T-helper 1 cell (primary cell): Measurements from ENCODE around the gene HSF2BP.

Experiments
- DNase-seq, 5 donors: peaks; one replicate each; pipeline ENCODE4 v3.0.0-alpha.2; 2012 to 2020

The HSF2BP gene

GRCh38 chr21:43648171-43648570 is 11.1 kb downstream of the HSF2BP start:
- DNase-seq: no peak

- DNase-seq: peak; percentile 59 to 83 (median 75)
Observed at GRCh38 chr21:43646550-43647260, 12.6 kb downstream of the HSF2BP start.

- no peak for DNase-seq
Observed at GRCh38 chr21:43645976-43646375, 13.3 kb downstream of the HSF2BP start.

GRCh38 chr21:43645136-43645891 is 14.0 kb downstream of the HSF2BP start:
- peak in 1 of 5 donors; percentile 24 for DNase-seq

GRCh38 chr21:43644609-43645008 is 14.7 kb downstream of the HSF2BP start:
- no peak for DNase-seq

- no peak for DNase-seq
Observed at GRCh38 chr21:43644071-43644470, 15.2 kb downstream of the HSF2BP start.

- no peak for DNase-seq
Observed at GRCh38 chr21:43643193-43643592, 16.1 kb downstream of the HSF2BP start.

- no peak for DNase-seq
Observed at GRCh38 chr21:43640400-43640799, 18.9 kb downstream of the HSF2BP start.

- DNase-seq: no peak
Observed at GRCh38 chr21:43639470-43640353, 19.6 kb downstream of the HSF2BP start.

GRCh38 chr21:43637530-43638158 is 21.6 kb downstream of the HSF2BP start:
- no peak for DNase-seq

GRCh38 chr21:43635436-43635835 is 23.9 kb downstream of the HSF2BP start:
- no peak for DNase-seq

GRCh38 chr21:43634618-43635017 is 24.7 kb downstream of the HSF2BP start:
- DNase-seq: no peak

GRCh38 chr21:43632373-43632905 is 26.8 kb downstream of the HSF2BP start:
- no peak for DNase-seq

GRCh38 chr21:43631411-43632107 is 27.7 kb downstream of the HSF2BP start:
- no peak for DNase-seq

- no peak for DNase-seq
Observed at GRCh38 chr21:43627527-43627926, 31.8 kb downstream of the HSF2BP start.

GRCh38 chr21:43626390-43626789 is 32.9 kb downstream of the HSF2BP start:
- DNase-seq: no peak

GRCh38 chr21:43624339-43624738 is 34.9 kb downstream of the HSF2BP start:
- no peak for DNase-seq

- no peak for DNase-seq
Observed at GRCh38 chr21:43623588-43623987, 35.7 kb downstream of the HSF2BP start.

- no peak for DNase-seq
Observed at GRCh38 chr21:43622796-43623195, 36.5 kb downstream of the HSF2BP start.

GRCh38 chr21:43619856-43620255 is 39.4 kb downstream of the HSF2BP start:
- no peak for DNase-seq

GRCh38 chr21:43619344-43619743 is 39.9 kb downstream of the HSF2BP start:
- no peak for DNase-seq

- DNase-seq: no peak
Observed at GRCh38 chr21:43618940-43619339, 40.3 kb downstream of the HSF2BP start.
